ENCODE measurements around the gene FCRL3. TPM values are rescaled to one million over a fixed set of nuclear protein-coding genes. Genes with fewer than 3 reads are reported as not detected.

The FCRL3 gene
- total and polyA plus RNA-seq, 4 donors: 0.16 to 0.72 (median 0.50) TPM

- WGBS: 69% methylated on average over 2 of the region's 2 CpGs
- DNase-seq (ENCODE audit: low spot score): no peak
- no peak for TF ChIP-seq MAX (IDR thresholded peaks at IDR 0.05)
- TF ChIP-seq GABPA (IDR thresholded peaks at IDR 0.05 in 1 of 2, conservative IDR thresholded peaks at IDR 0.05 in 1 of 2): no peak
- TF ChIP-seq TAF1 (conservative IDR thresholded peaks at IDR 0.05): no peak
- TF ChIP-seq EGR1 (IDR thresholded peaks at IDR 0.05; ENCODE audit: low read depth in 2 of 2): no peak
- Histone ChIP-seq H3K4me1 (ENCODE audit: control insufficient read depth in 4 of 4, insufficient read depth in 4 of 4, low read length in 3 of 4) (peaks cover 0 to 1% (median 0%) of the 10 kb centered on the region in 4 donors), H3K27ac (ENCODE audit: low read depth in 1 of 2, low read length in 2 of 2) (no peak overlapping the region), H3K4me3 (ENCODE audit: low read depth in 1 of 3, low read length in 3 of 3) (no peak overlapping the region), H3K9me3 (ENCODE audit: control insufficient read depth in 4 of 4, low read length in 3 of 4) (peaks cover 0 to 10% (median 5%) of the 10 kb centered on the region in 4 donors), H3K27me3 (ENCODE audit: control insufficient read depth in 4 of 4, insufficient read depth in 4 of 4, low read length in 3 of 4) (peaks cover 0 to 2% (median 0%) of the 10 kb centered on the region in 4 donors), H3K9ac (ENCODE audit: low read depth in 1 of 2, low read length in 2 of 2) (no peak overlapping the region), H3K36me3 (ENCODE audit: control insufficient read depth in 4 of 4, insufficient read depth in 3 of 4, low read depth in 1 of 4, low read length in 3 of 4) (no peaks in the 10 kb centered on the region)
Measured at GRCh38 chr1:157724537-157725220, 24.1 kb upstream of the FCRL3 start.

- no peak for DNase-seq (ENCODE audit: low spot score)
- Histone ChIP-seq H3K27ac (ENCODE audit: low read depth in 1 of 2, low read length in 2 of 2) (no peak overlapping the region), H3K4me1 (ENCODE audit: control insufficient read depth in 4 of 4, insufficient read depth in 4 of 4, low read length in 3 of 4) (peaks cover 0 to 1% (median 0%) of the 10 kb centered on the region in 4 donors)
Measured at GRCh38 chr1:157723157-157723556, 22.6 kb upstream of the FCRL3 start.

More at GRCh38 chr1:157723157-157723556, 22.6 kb upstream of the FCRL3 start:
- TF ChIP-seq HNF4A (conservative IDR thresholded peaks at IDR 0.05) (no peak), YY1 (IDR thresholded peaks at IDR 0.05) (no peak), RXRA (IDR thresholded peaks at IDR 0.05) (no peak), ZBTB33 (IDR thresholded peaks at IDR 0.05) (no peak), EGR1 (IDR thresholded peaks at IDR 0.05; ENCODE audit: low read depth in 2 of 2) (no peak), FOXA1 (IDR thresholded peaks at IDR 0.05) (no peak), RAD21 (IDR thresholded peaks at IDR 0.05) (no peak), MAX (IDR thresholded peaks at IDR 0.05) (no peak), SP1 (IDR thresholded peaks at IDR 0.05) (no peak), JUND (IDR thresholded peaks at IDR 0.05) (no peak), FOXA2 (IDR thresholded peaks at IDR 0.05) (no peak), CTCF (IDR thresholded peaks at IDR 0.05; ENCODE audit: low read depth, low read length, missing input control) (no peak), HNF4G (IDR thresholded peaks at IDR 0.05) (no peak), REST (IDR thresholded peaks at IDR 0.05) (no peak), NR2F2 (IDR thresholded peaks at IDR 0.05) (no peak), ATF3 (IDR thresholded peaks at IDR 0.05) (no peak), TAF1 (conservative IDR thresholded peaks at IDR 0.05) (no peak), GABPA (IDR thresholded peaks at IDR 0.05 in 1 of 2, conservative IDR thresholded peaks at IDR 0.05 in 1 of 2) (no peak)
- 71% methylated on average over 2 of the region's 2 CpGs for WGBS
- H3K9me3 ChIP-seq (ENCODE audit: control insufficient read depth in 4 of 4, low read length in 3 of 4): peaks cover 0 to 10% (median 5%) of the 10 kb centered on the region in 4 donors
- H3K36me3 ChIP-seq (ENCODE audit: control insufficient read depth in 4 of 4, insufficient read depth in 3 of 4, low read depth in 1 of 4, low read length in 3 of 4): no peaks in the 10 kb centered on the region
- H3K27me3 ChIP-seq (ENCODE audit: control insufficient read depth in 4 of 4, insufficient read depth in 4 of 4, low read length in 3 of 4): peaks cover 0 to 3% (median 0%) of the 10 kb centered on the region in 4 donors
- no peak overlapping the region for H3K9ac ChIP-seq (ENCODE audit: low read depth in 1 of 2, low read length in 2 of 2)
- H3K4me3 ChIP-seq (ENCODE audit: low read depth in 1 of 3, low read length in 3 of 3): no peak overlapping the region

Data from liver (tissue), 9 donors.